Breast epithelium (tissue), 4 donors: Measurements from ENCODE around the gene FUT2. TPM values are rescaled to one million over a fixed set of nuclear protein-coding genes. Genes with fewer than 3 reads are reported as not detected.
"Not testable (repeated sequence)": the region's sequence is repeated elsewhere in the genome, so short reads cannot be mapped to it uniquely, and the experiment has no call there.

ENCODE experiments used
- DNase-seq, 2 donors: peaks; one replicate each; pipeline ENCODE4 v3.0.0-alpha.2; 2019; ENCODE audit warnings: low spot score in 2 of 2
- H3K27ac ChIP-seq, 2 donors: fragments of 200-600 bp; sonication (generic) in 1 of 2; one replicate each; pipeline ENCODE4 v1.5.1; 2016 to 2019; ENCODE audit warnings: mild to moderate bottlenecking in 1 of 2
- H3K27me3 ChIP-seq, 2 donors: fragments of 200-600 bp; sonication (generic) in 1 of 2; one replicate each; pipeline versions ENCODE4 v1.5.1 to v1.6.0; 2017 to 2019; ENCODE audit warnings: control low read depth in 1 of 2, mild to moderate bottlenecking in 1 of 2
- H3K36me3 ChIP-seq: fragments of 200-600 bp; one replicate; pipeline ENCODE4 v1.5.1; 2019
- H3K4me1 ChIP-seq, 2 donors: fragments of 200-600 bp; sonication (generic); one replicate each; pipeline ENCODE4 v1.5.1; 2016 to 2019; ENCODE audit warnings: control low read depth in 1 of 2
- H3K4me3 ChIP-seq, 3 donors: fragments of 200-600 bp; sonication (generic); 1 replicate in 2 of 3; 2 replicates in 1 of 3; pipeline ENCODE4 v1.5.1; 2016 to 2019; ENCODE audit warnings: mild to moderate bottlenecking in 3 of 3, moderate library complexity in 2 of 3
- H3K9me3 ChIP-seq, 2 donors: fragments of 200-600 bp; sonication (generic) in 1 of 2; one replicate each; pipeline ENCODE4 v1.5.1; 2016 to 2019; ENCODE audit warnings: control low read depth in 1 of 2
- CTCF ChIP-seq, 3 donors: fragments of 450-650 bp; IDR thresholded peaks; one replicate each; pipeline ENCODE4 v1.5.1; 2016 to 2017; ENCODE audit warnings: antibody characterized with exemption in 3 of 3, mild to moderate bottlenecking in 3 of 3, moderate library complexity in 3 of 3
- POLR2A ChIP-seq: fragments of 450-650 bp; IDR thresholded peaks from one replicate; pipeline ENCODE4 v1.6.1; 2016; ENCODE audit warnings: antibody characterized with exemption, mild to moderate bottlenecking, moderate library complexity
- POLR2AphosphoS5 ChIP-seq, 3 donors: sonication (generic); formaldehyde crosslinking; IDR thresholded peaks; one replicate each; pipeline ENCODE4 v1.6.1; 2017; ENCODE audit warnings: antibody characterized with exemption in 3 of 3
- intact Hi-C: fragments of 100-400 bp; cut with DNase I; formaldehyde crosslinking; loops from one replicate; pipeline ENCODE4 v1.15.1; 2023; ENCODE audit warnings: low total_unique reads
- total RNA-seq, 3 donors: library from RNA; depleted of rRNA; stranded (reverse); fragments of >200 nt; gene quantifications; one replicate each; pipeline ENCODE4 v1.1.0, GENCODE V29; 2016

FUT2 gene
- total RNA-seq, 3 donors from 2014 or later = 2.6 to 5.9 TPM; not detected in 1

- Histone ChIP-seq H3K36me3 (no peaks in the 10 kb centered on the region), H3K27ac (no peak overlapping the region), H3K4me1 (no peaks in the 10 kb centered on the region), H3K4me3 (no peak overlapping the region), H3K9me3 (no peaks in the 10 kb centered on the region), H3K27me3 (no peaks in the 10 kb centered on the region)
- TF ChIP-seq POLR2A (no peak), POLR2AphosphoS5 (IDR thresholded peaks at IDR 0.05) (no peak), CTCF (IDR thresholded peaks at IDR 0.05) (no peak)
- DNase-seq = no peak
- intact Hi-C loops = no loop called here
Observed at GRCh38 chr19:48687776-48688175, 8.0 kb upstream of the FUT2 start.

- intact Hi-C loops = no loop called here
- no peaks in the 10 kb centered on the region for H3K27me3 ChIP-seq
- H3K36me3 ChIP-seq = no peaks in the 10 kb centered on the region
- H3K4me1 ChIP-seq = no peaks in the 10 kb centered on the region
- H3K27ac ChIP-seq = peak overlapping the region; percentile 11 to 43
- no peak for DNase-seq
- TF ChIP-seq POLR2AphosphoS5 (IDR thresholded peaks at IDR 0.05) (no peak), CTCF (IDR thresholded peaks at IDR 0.05) (no peak), POLR2A (no peak)
- H3K9me3 ChIP-seq = no peaks in the 10 kb centered on the region
- H3K4me3 ChIP-seq = no peak overlapping the region
Observed at GRCh38 chr19:48689449-48689848, 6.3 kb upstream of the FUT2 start.

- not testable (repeated sequence) for H3K27me3 ChIP-seq
Observed at GRCh38 chr19:48693629-48694028, 2.1 kb upstream of the FUT2 start.

GRCh38 chr19:48696353-48697010 is 711 bp downstream of the FUT2 start:
- TF ChIP-seq POLR2AphosphoS5 (IDR thresholded peaks at IDR 0.05) (no peak), CTCF (IDR thresholded peaks at IDR 0.05) (no peak), POLR2A (no peak)
- intact Hi-C loops = no loop called here
- H3K27ac ChIP-seq = peak overlapping the region; percentile 72 to 75
- H3K4me1 ChIP-seq = no peaks in the 10 kb centered on the region
- no peaks in the 10 kb centered on the region for H3K9me3 ChIP-seq
- no peak for DNase-seq
- no peaks in the 10 kb centered on the region for H3K36me3 ChIP-seq
- peak overlapping the region; percentile 10 to 60 (median 44) for H3K4me3 ChIP-seq
- H3K27me3 ChIP-seq = no peaks in the 10 kb centered on the region

More at GRCh38 chr19:48693629-48694028, 2.1 kb upstream of the FUT2 start:
- H3K27ac ChIP-seq, H3K9me3 ChIP-seq, H3K4me3 ChIP-seq, H3K4me1 ChIP-seq, DNase-seq, H3K36me3 ChIP-seq: not testable (repeated sequence)
- intact Hi-C loops = loop anchor here (2.0 kb wide), 1 partner anchor 71 kb away; no protein-coding TSS in a partner anchor

GRCh38 chr19:48698046-48698445 is 2.3 kb downstream of the FUT2 start:
- Histone ChIP-seq H3K9me3 (no peaks in the 10 kb centered on the region), H3K27ac (peak overlapping the region in 1 of 2 donors; percentile 19), H3K27me3 (no peaks in the 10 kb centered on the region), H3K4me3 (no peak overlapping the region), H3K36me3 (no peaks in the 10 kb centered on the region), H3K4me1 (no peaks in the 10 kb centered on the region)
- intact Hi-C loops = no loop called here
- DNase-seq = no peak
- TF ChIP-seq POLR2AphosphoS5 (IDR thresholded peaks at IDR 0.05) = no peak
- no peak for TF ChIP-seq POLR2A
- no peak for TF ChIP-seq CTCF (IDR thresholded peaks at IDR 0.05)
